Heart left ventricle (tissue), 13 donors: ENCODE data around the gene SEMA3F.

ENCODE experiments used
- CTCF ChIP-seq, 12 donors: fragments of 200-600 bp; sonication (generic) in 4 of 12; IDR thresholded peaks; one replicate each; pipeline versions ENCODE4 v1.5.0 to v1.8.0; 2018 to 2022; ENCODE audit warnings: antibody characterized with exemption in 12 of 12, mild to moderate bottlenecking in 5 of 12
- POLR2A ChIP-seq, 2 donors: fragments of 450-650 bp; IDR thresholded peaks; one replicate each; pipeline ENCODE4 v1.6.1; 2017; ENCODE audit warnings: antibody characterized with exemption in 2 of 2, mild to moderate bottlenecking in 2 of 2, moderate library complexity in 2 of 2
- donor health status: ischemic (EF 13 %, LVEDD 7.1; RV severe dilation, severe dysfunction).
- donor health status: DM: no; HTN: yes; CAD: no.
- donor health status: DM: no; HTN: no; CAD: no.
- donor health status: ischemic (EF 25% LVEDD 6.9; RV normal size, moderate dysfunction).
- donor health status: ischemic (EF 25% LVEDD 5.7; RV mildly dilated, moderate dysfunction).
- donor health status: ischemic (EF 35%, LVEDD 5.7; RV mildly dilated, moderate dysfunction).
- donor health status: nonischemic (EF 11% LVEDD 7.7; RV severe dilation, severe dysfunction).
- donor health status: DM: yes; HTN: yes; CAD: no.
- donor health status: PGD.
- donor health status: ischemic (EF 29% LVEDD 5.4; RV normal size, mild dysfunction).
- donor health status: nonischemic (EF 23%, LVEDD 6.1; RV moderate dilation, normal function).

GRCh38 chr3:50212502-50212901, 57.4 kb downstream of the SEMA3F start:
- no peak for TF ChIP-seq CTCF (IDR thresholded peaks at IDR 0.05)
- no peak for TF ChIP-seq POLR2A (IDR thresholded peaks at IDR 0.05)
